GM21786 (cell line): ENCODE measurements around the gene PRDM8.
"Not testable (repeated sequence)": the region's sequence is repeated elsewhere in the genome, so short reads cannot be mapped to it uniquely, and the experiment has no call there.

Experiments
- ATAC-seq: cut with Tn5 transposase; IDR thresholded peaks from one replicate; pipeline ENCODE4 v1.9.1; 2021; ENCODE audit not compliant: unreplicated experiment

Gene PRDM8

GRCh38 chr4:80196922-80197573 is at the start of gene PRDM8:
Gene PRDM8, plus strand, starts transcription at chr4:80197503. Its CDS starts 2,578 bp downstream, at chr4:80200081.
- ATAC-seq: no peak

- ATAC-seq: no peak
Observed at GRCh38 chr4:80150387-80151180, 46.7 kb upstream of the PRDM8 start.

DNA sequence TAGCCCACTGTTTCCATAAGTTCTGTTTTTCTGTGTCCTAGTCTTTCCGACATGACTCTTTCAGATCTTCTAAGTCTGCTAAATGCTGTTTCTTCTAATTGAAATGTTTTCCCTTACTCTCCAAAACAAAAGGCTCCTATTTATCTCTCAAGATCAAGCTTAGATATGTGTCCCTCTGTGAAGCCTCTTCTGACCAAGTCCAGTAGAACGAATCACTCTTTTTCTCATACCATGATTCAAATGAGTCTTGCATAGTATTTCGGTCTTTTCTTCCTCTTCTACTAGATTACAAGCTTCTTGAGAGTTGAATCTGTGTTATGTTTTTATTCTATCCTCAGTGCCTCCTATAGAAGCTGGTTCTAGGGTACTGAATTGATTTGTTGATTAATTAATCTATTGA is 45.3 kb upstream of the PRDM8 start:
- no peak for ATAC-seq

GRCh38 chr4:80153874-80154544 is 43.3 kb upstream of the PRDM8 start:
- no peak for ATAC-seq

DNA sequence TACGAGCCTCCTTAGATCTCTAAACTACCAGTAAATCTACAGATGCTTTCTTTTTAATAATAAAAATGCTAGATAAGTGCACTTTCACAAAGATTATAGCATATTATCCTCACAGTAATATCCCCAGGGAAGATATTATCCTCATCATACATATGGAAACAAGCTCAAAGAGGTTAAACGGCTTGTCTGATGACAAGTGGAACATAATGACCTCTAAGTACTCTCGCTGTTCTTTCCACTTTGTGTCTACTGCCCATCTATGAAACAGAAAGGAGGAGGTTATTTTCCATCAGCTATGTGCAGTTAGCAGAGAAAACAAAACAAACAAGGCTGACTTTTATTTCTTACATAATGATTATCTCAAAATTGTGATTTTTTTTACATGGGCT is 42.8 kb upstream of the PRDM8 start:
- ATAC-seq: no peak

DNA sequence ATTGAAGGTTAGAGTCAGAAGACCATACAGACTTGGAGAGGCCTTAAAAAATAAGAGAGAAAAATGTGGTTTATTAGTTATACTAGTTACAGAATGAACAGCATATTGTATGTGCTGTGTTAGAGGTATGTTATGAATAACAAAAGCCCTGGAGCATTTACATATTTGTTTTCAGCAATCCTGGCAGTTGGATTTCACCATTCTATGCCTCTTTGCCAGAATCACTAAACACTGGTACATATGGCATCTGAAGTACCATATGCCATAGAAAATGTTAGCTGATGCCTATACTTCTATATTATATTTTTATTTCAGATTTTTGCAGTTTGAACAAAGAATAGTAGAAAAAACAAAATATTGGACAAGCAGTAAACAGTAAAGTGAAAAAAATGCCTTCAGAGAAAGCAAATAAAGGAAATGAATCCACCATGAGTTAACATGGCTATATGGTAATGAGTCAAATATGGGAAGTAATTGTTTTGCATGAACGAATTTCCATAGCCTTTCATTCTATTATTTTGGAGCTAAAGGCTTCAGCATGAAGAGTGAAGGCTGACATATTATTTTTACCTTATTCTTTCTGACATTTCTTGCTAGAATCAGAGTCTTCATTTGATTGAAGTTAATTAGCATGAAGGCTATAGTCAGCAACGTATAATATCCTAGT is 41.9 kb upstream of the PRDM8 start:
- ATAC-seq: no peak

GRCh38 chr4:80156410-80156809 is 40.9 kb upstream of the PRDM8 start:
- no peak for ATAC-seq

DNA sequence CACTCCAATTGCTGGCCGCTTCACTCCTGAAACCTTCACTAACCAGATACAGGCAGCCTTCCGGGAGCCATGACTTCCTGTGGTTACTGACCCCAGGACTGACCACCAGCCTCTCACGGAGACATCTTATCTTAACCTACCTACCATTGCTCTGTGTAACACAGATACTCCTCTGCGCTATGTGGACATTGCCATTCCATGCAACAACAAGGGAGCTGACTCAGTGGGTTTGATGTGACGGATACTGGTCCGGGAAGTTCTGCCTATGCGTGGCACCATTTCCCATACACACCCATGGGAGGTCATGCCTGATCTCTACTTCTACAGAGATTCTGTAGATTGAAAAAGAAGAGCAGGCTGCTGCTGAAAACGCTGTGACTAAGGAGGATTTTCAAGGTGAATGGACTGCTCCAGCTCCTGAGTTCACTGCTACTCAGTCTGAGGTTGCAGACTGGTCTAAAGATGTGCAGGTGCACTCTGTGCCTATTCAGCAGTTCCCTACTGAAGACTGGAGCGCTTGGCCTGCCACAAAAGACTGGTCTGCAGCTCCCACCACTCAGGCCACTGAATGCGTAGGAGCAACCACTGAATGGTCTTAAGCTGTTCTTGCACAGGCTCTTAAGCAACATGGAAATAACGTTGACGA is 35.8 kb upstream of the PRDM8 start:
- ATAC-seq: no peak

DNA sequence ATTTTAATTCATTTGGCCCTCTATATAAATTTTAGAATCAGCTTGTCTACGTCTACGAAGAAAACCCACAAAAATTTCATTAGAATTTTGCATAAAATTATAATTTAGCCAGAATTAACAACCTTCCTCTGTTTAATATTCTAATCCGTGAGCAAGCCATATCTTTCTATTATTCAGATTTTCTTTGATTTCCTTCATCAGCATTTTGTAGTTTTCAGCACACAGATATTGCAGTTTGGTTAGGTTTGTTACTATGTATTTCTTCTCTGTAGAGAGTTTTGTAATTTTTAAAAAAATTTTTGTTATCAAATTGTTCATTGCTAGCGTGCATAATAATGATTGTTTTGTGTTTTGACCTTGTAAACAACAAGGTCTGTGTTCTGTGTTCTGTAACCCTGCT is 34.9 kb upstream of the PRDM8 start:
- ATAC-seq: no peak

DNA sequence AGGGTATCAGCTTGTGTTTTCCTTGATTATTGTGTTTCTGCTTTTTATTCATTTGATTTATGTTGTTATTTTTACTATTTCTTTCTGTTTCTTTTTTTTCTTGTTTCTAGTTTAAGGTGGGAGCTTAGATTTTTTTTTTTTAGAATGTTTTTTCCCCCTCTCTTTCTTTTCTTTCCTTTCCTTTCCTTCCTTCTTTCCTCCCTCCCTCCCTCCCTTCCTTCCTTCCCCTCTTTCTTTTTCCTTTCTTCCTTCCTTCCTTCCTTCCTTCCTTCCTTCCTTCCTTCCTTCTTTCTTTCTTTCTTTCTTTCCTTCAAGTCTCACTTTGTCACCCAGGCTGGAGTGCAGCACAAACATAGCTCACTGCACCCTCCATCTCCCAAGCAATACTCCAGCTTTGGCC is 31.4 kb upstream of the PRDM8 start:
- no peak for ATAC-seq

- no peak for ATAC-seq
Observed at GRCh38 chr4:80171251-80171650, 26.1 kb upstream of the PRDM8 start.

DNA sequence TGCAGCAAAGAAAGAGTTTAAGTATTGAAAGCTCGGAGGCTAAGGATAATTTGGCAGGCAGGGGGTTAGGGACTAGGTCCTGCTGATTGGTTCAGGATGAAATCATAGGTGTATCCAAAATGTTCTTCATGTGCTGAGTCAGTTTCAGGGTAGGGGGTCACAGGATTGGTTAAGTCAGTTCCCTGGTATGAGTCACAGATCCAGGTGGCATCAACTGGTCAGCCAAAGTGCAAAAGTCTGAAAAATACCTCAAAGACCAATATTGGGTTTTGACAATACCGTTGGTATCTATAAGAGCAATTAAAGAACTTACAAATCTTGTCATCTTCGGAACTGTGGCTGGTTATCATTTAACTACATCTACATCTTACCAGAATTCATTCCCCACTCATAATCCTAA is 25.6 kb upstream of the PRDM8 start:
- ATAC-seq: no peak

GRCh38 chr4:80172203-80172602 is 25.1 kb upstream of the PRDM8 start:
- peak; percentile 49 for ATAC-seq

- peak; percentile 96 for ATAC-seq
Observed at GRCh38 chr4:80173401-80173800, 23.9 kb upstream of the PRDM8 start.

- ATAC-seq: no peak
Observed at GRCh38 chr4:80173841-80174240, 23.5 kb upstream of the PRDM8 start.

GRCh38 chr4:80177793-80178192 is 19.5 kb upstream of the PRDM8 start:
- not testable (repeated sequence) for ATAC-seq

DNA sequence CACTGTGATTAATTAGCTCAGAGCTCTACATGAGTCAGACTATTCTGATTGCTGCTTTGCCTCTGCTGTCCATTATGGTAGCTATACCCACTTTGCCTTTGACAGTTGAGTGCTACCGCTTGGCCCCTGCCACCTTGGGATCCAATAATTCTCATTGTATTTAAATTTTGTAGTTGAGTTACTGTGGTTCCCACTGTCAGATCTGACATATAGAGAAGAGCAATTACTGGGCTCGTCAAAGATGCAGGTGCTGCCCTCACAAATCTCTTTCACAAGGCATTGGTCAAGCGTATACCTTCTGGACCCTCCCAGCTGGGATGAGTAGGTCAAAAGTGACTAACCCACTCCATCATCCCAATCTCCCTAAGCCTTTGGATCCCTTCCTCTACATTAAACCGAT is 18.3 kb upstream of the PRDM8 start:
- no peak for ATAC-seq

GRCh38 chr4:80179637-80180161 is 17.6 kb upstream of the PRDM8 start:
- no peak for ATAC-seq

GRCh38 chr4:80180743-80181142 is 16.6 kb upstream of the PRDM8 start:
- ATAC-seq: no peak

- ATAC-seq: no peak
Observed at GRCh38 chr4:80182237-80182866, 15.0 kb upstream of the PRDM8 start.
